NCI-H748 (cell line): Measurements from ENCODE around the gene OTOG.

Experiments used
- DNase-seq: peaks from one replicate; lab custom pipeline; 2025; ENCODE audit not compliant: unreplicated experiment; lab: John Stamatoyannopoulos, UW

OTOG gene

GRCh38 chr11:17517186-17517585, 29.9 kb upstream of the OTOG start:
- DNase-seq: no peak

- no peak for DNase-seq
Measured at GRCh38 chr11:17518366-17518765, 28.7 kb upstream of the OTOG start.

GRCh38 chr11:17519061-17519885, 27.8 kb upstream of the OTOG start:
- DNase-seq: peak; percentile 94

GRCh38 chr11:17521106-17521900, 25.8 kb upstream of the OTOG start:
- peak; percentile 52 for DNase-seq

- DNase-seq: no peak
Measured at GRCh38 chr11:17522655-17523054, 24.4 kb upstream of the OTOG start.

- DNase-seq: no peak
Measured at GRCh38 chr11:17524221-17524620, 22.8 kb upstream of the OTOG start.

GRCh38 chr11:17525570-17525969, 21.5 kb upstream of the OTOG start:
- DNase-seq: no peak

- DNase-seq: no peak
Measured at GRCh38 chr11:17526326-17526725, 20.7 kb upstream of the OTOG start.

- DNase-seq: no peak
Measured at GRCh38 chr11:17526931-17527627, 20.0 kb upstream of the OTOG start.

- no peak for DNase-seq
Measured at GRCh38 chr11:17527628-17527995, 19.4 kb upstream of the OTOG start.

GRCh38 chr11:17528181-17528691, 18.8 kb upstream of the OTOG start:
- peak; percentile 53 for DNase-seq

GRCh38 chr11:17528906-17529843, 17.9 kb upstream of the OTOG start:
- no peak for DNase-seq

GRCh38 chr11:17529844-17530185, 17.2 kb upstream of the OTOG start:
- DNase-seq: no peak

GRCh38 chr11:17531071-17531600, 15.9 kb upstream of the OTOG start:
- peak; percentile 16 for DNase-seq

GRCh38 chr11:17531636-17532113, 15.4 kb upstream of the OTOG start:
- no peak for DNase-seq

GRCh38 chr11:17532784-17533183, 14.3 kb upstream of the OTOG start:
- DNase-seq: no peak

GRCh38 chr11:17533341-17533740, 13.7 kb upstream of the OTOG start:
- no peak for DNase-seq

- DNase-seq: no peak
Measured at GRCh38 chr11:17533778-17534415, 13.2 kb upstream of the OTOG start.

- DNase-seq: peak; percentile 15
Measured at GRCh38 chr11:17535488-17535887, 11.6 kb upstream of the OTOG start.

- no peak for DNase-seq
Measured at GRCh38 chr11:17537261-17537660, 9.8 kb upstream of the OTOG start.
